HCT116 (cell line): ENCODE measurements around the gene ADCY2.

ENCODE experiments used
- ATF3 ChIP-seq: IDR thresholded peaks from 2 replicates; pipeline ENCODE4 v1.6.1; 2012
- CEBPB ChIP-seq: IDR thresholded peaks from 2 replicates; pipeline ENCODE4 v1.6.1; 2012; ENCODE audit warnings: low read depth
- EGR1 ChIP-seq: IDR thresholded peaks from 2 replicates; pipeline ENCODE4 v1.6.1; 2012; ENCODE audit warnings: low read depth
- EZH2phosphoT487 ChIP-seq: fragments of 200-600 bp; IDR thresholded peaks from 2 replicates; pipeline ENCODE4 v1.6.1; 2018; ENCODE audit warnings: antibody characterized with exemption, borderline replicate concordance
- JUND ChIP-seq: IDR thresholded peaks from 2 replicates; pipeline ENCODE4 v1.6.1; 2012
- MAX ChIP-seq: IDR thresholded peaks from 2 replicates; pipeline ENCODE4 v1.6.1; 2012
- POLR2A ChIP-seq: IDR thresholded peaks from 2 replicates; pipeline ENCODE4 v1.7.0; 2011; ENCODE audit warnings: borderline replicate concordance; ENCODE audit not compliant: insufficient read depth, insufficient read length; ENCODE audit errors: extremely low read depth
- POLR2AphosphoS5 ChIP-seq: IDR thresholded peaks from 2 replicates; pipeline ENCODE4 v1.6.1; 2011; ENCODE audit warnings: mild to moderate bottlenecking, low read depth, low read length, moderate library complexity
- SRF ChIP-seq: IDR thresholded peaks from 2 replicates; pipeline ENCODE4 v1.6.1; 2012; ENCODE audit warnings: low read depth
- YY1 ChIP-seq: IDR thresholded peaks from 2 replicates; pipeline ENCODE4 v1.6.1; 2011; ENCODE audit warnings: low read length, low read depth, moderate library complexity, mild to moderate bottlenecking; ENCODE audit not compliant: insufficient replicate concordance; ENCODE audit errors: extremely low read depth
- TF ChIP-seq, protein P1 (sequence below), 3 experiments: fragments of 200-600 bp in 1 of 3; sonication (generic) in 1 of 3; IDR thresholded peaks in 2 of 3; conservative IDR thresholded peaks in 1 of 3; 2 replicates each; pipeline ENCODE4 v1.5.1; 2012 to 2017; ENCODE audit warnings: low read depth in 2 of 3, low read length in 2 of 3, antibody characterized with exemption in 1 of 3, borderline replicate concordance in 1 of 3, control low read depth in 1 of 3, mild to moderate bottlenecking in 1 of 3, mixed read lengths in 1 of 3, mixed run types in 1 of 3, moderate library complexity in 1 of 3; ENCODE audit not compliant: insufficient read depth in 1 of 3
- TF ChIP-seq, protein P2 (sequence below): IDR thresholded peaks from 2 replicates; pipeline ENCODE4 v1.6.1; 2011; ENCODE audit warnings: mild to moderate bottlenecking, low read length, moderate library complexity; ENCODE audit not compliant: insufficient replicate concordance; ENCODE audit errors: extremely low read depth

- TF ChIP-seq MAX (no peak), POLR2AphosphoS5 (no peak), EZH2phosphoT487 (no peak), POLR2A (no peak), JUND (no peak), CEBPB (no peak), EGR1 (no peak), ATF3 (no peak), YY1 (no peak), SRF (no peak)
- TF ChIP-seq, protein P1, sequence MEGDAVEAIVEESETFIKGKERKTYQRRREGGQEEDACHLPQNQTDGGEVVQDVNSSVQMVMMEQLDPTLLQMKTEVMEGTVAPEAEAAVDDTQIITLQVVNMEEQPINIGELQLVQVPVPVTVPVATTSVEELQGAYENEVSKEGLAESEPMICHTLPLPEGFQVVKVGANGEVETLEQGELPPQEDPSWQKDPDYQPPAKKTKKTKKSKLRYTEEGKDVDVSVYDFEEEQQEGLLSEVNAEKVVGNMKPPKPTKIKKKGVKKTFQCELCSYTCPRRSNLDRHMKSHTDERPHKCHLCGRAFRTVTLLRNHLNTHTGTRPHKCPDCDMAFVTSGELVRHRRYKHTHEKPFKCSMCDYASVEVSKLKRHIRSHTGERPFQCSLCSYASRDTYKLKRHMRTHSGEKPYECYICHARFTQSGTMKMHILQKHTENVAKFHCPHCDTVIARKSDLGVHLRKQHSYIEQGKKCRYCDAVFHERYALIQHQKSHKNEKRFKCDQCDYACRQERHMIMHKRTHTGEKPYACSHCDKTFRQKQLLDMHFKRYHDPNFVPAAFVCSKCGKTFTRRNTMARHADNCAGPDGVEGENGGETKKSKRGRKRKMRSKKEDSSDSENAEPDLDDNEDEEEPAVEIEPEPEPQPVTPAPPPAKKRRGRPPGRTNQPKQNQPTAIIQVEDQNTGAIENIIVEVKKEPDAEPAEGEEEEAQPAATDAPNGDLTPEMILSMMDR (IDR thresholded peaks at IDR 0.05 in 2 of 3, conservative IDR thresholded peaks at IDR 0.05 in 1 of 3; ENCODE audit: borderline replicate concordance in 1 of 3, insufficient read depth in 1 of 3, low read depth in 2 of 3, low read length in 2 of 3): no peak
- TF ChIP-seq, protein P2, sequence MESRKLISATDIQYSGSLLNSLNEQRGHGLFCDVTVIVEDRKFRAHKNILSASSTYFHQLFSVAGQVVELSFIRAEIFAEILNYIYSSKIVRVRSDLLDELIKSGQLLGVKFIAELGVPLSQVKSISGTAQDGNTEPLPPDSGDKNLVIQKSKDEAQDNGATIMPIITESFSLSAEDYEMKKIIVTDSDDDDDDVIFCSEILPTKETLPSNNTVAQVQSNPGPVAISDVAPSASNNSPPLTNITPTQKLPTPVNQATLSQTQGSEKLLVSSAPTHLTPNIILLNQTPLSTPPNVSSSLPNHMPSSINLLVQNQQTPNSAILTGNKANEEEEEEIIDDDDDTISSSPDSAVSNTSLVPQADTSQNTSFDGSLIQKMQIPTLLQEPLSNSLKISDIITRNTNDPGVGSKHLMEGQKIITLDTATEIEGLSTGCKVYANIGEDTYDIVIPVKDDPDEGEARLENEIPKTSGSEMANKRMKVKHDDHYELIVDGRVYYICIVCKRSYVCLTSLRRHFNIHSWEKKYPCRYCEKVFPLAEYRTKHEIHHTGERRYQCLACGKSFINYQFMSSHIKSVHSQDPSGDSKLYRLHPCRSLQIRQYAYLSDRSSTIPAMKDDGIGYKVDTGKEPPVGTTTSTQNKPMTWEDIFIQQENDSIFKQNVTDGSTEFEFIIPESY: no peak
These were observed 456.6 kb downstream of the ADCY2 start for GRCh38 chr5:7852542-7852941.
